ENCODE data around the gene FALEC. TPM values are rescaled to one million over a fixed set of nuclear protein-coding genes. Genes with fewer than 3 reads are reported as not detected.

FALEC gene
- total and polyA plus RNA-seq, 9 of the 15 experiments (the other 6 are each of a cell fraction or from before 2014, with no cell fraction given): 0.15 to 1.8 (median 0.53) TPM; not detected in 5

- TF ChIP-seq, protein P1, sequence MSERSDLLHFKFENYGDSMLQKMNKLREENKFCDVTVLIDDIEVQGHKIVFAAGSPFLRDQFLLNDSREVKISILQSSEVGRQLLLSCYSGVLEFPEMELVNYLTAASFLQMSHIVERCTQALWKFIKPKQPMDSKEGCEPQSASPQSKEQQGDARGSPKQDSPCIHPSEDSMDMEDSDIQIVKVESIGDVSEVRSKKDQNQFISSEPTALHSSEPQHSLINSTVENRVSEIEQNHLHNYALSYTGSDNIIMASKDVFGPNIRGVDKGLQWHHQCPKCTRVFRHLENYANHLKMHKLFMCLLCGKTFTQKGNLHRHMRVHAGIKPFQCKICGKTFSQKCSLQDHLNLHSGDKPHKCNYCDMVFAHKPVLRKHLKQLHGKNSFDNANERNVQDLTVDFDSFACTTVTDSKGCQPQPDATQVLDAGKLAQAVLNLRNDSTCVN (CRISPR knock-in tag; IDR thresholded peaks at IDR 0.05): peak; percentile 31; the same call in 1 of the 2 replicates
- TF ChIP-seq ARID3A (IDR thresholded peaks at IDR 0.05; ENCODE audit: borderline replicate concordance, low read depth, low read length) (no peak), CHD1 (IDR thresholded peaks at IDR 0.05; ENCODE audit: low read length) (no peak), TEAD1 (CRISPR knock-in tag; IDR thresholded peaks at IDR 0.05) (peak in 1 of 2 experiments; percentile 6; a peak in 1 of 4 replicates), CCAR2 (IDR thresholded peaks at IDR 0.05; ENCODE audit: low read depth, low read length) (no peak), RBM39 (optimal IDR thresholded peaks at IDR 0.05; ENCODE audit: low read depth, low read length) (peak; percentile 48), ZNF23 (CRISPR knock-in tag; IDR thresholded peaks at IDR 0.05) (no peak), PHB (CRISPR knock-in tag; IDR thresholded peaks at IDR 0.05) (0 out of 2 replicates have a peak, but pooled peaks have one; percentile 1), ZBTB17 (CRISPR knock-in tag; IDR thresholded peaks at IDR 0.05) (no peak), ZBTB11 (CRISPR knock-in tag; IDR thresholded peaks at IDR 0.05) (0 out of 6 replicates have a peak, but pooled peaks of 1 of the 3 experiments have one; percentile 21), CREM (IDR thresholded peaks at IDR 0.05; ENCODE audit: low read depth) (no peak), ZNF445 (CRISPR knock-in tag; IDR thresholded peaks at IDR 0.05; ENCODE audit: low read depth) (no peak), CC2D1A (IDR thresholded peaks at IDR 0.05) (no peak), ZFP1 (CRISPR knock-in tag; IDR thresholded peaks at IDR 0.05) (no peak), HOXB6 (CRISPR knock-in tag; IDR thresholded peaks at IDR 0.05; ENCODE audit: borderline replicate concordance) (no peak), CEBPG (CRISPR knock-in tag; IDR thresholded peaks at IDR 0.05) (no peak), CEBPG (tag; conservative IDR thresholded peaks at IDR 0.05 in 1 of 2, IDR thresholded peaks at IDR 0.05 in 1 of 2) (no peak), NCOA2 (IDR thresholded peaks at IDR 0.05; ENCODE audit: partially characterized antibody in 2 of 2) (no peak)
- TF ChIP-seq, protein P2, sequence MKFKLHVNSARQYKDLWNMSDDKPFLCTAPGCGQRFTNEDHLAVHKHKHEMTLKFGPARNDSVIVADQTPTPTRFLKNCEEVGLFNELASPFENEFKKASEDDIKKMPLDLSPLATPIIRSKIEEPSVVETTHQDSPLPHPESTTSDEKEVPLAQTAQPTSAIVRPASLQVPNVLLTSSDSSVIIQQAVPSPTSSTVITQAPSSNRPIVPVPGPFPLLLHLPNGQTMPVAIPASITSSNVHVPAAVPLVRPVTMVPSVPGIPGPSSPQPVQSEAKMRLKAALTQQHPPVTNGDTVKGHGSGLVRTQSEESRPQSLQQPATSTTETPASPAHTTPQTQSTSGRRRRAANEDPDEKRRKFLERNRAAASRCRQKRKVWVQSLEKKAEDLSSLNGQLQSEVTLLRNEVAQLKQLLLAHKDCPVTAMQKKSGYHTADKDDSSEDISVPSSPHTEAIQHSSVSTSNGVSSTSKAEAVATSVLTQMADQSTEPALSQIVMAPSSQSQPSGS (CRISPR knock-in tag; IDR thresholded peaks at IDR 0.05): no peak
These were observed 47.1 kb downstream of the FALEC start (continued) for GRCh38 chr1:150562446-150563339.

Data from K562 (cell line).